Activated CD8-positive, alpha-beta T cell treated with anti-CD3 and anti-CD28 coated beads, Interleukin-2, amount 10 ng/mL, durations not matched to agents 7 days and 5 days (primary cell): ENCODE data around the gene ARID3B. TPM values are rescaled to one million over a fixed set of nuclear protein-coding genes. Genes with fewer than 3 reads are reported as not detected.

Source experiments
- ATAC-seq: fragments of 150-1000 bp; cut with Tn5 transposase; one replicate; pipeline ENCODE4 v1.10.0; 2021; ENCODE audit warnings: moderate library complexity
- CTCF ChIA-PET: fragments of 350-600 bp; sonication (Branson Sonifier 250); formaldehyde crosslinking; loops from one replicate; lab custom pipeline; 2021; ENCODE audit warnings: antibody characterized with exemption; lab: Charles Lee
- POLR2A ChIA-PET: fragments of 350-600 bp; sonication (Branson Sonifier 250); formaldehyde crosslinking; loops from one replicate; lab custom pipeline; 2021; ENCODE audit warnings: antibody characterized with exemption; lab: Charles Lee
- DNase-seq: peaks from one replicate; pipeline ENCODE4 v3.0.0-alpha.2; 2020
- H3K27ac Mint-ChIP-seq: one replicate; pipeline ENCODE4 v1.8.0; 2021; ENCODE audit warnings: mild to moderate bottlenecking, mixed read lengths
- H3K27me3 Mint-ChIP-seq: one replicate; pipeline ENCODE4 v1.8.0; 2021; ENCODE audit warnings: low read depth, mixed read lengths
- H3K36me3 Mint-ChIP-seq: one replicate; pipeline ENCODE4 v1.8.0; 2021; ENCODE audit warnings: low read depth, mixed read lengths
- H3K4me1 Mint-ChIP-seq: one replicate; pipeline ENCODE4 v1.8.0; 2021; ENCODE audit warnings: low read depth, mixed read lengths
- H3K4me3 Mint-ChIP-seq: one replicate; pipeline ENCODE4 v1.8.0; 2021; ENCODE audit warnings: mild to moderate bottlenecking, mixed read lengths
- H3K9me3 Mint-ChIP-seq: one replicate; pipeline ENCODE4 v1.8.0; 2022; ENCODE audit warnings: mixed read lengths; ENCODE audit not compliant: insufficient read depth
- total RNA-seq, 2 experiments: library from RNA; stranded (reverse); gene quantifications; one replicate each; pipeline ENCODE4 v1.2.3, GENCODE V29; 2021

The ARID3B gene
- total RNA-seq, 2 experiments from 2014 or later: 39.8 to 40.1 TPM

GRCh38 chr15:74615508-74616365 lies 74.7 kb downstream of the ARID3B start, which contains the start of gene CLK3:
CLK3 (plus strand) TSS chr15:74615836; CDS start chr15:74619197, 3,361 bp downstream.
- Mint-ChIP-seq H3K36me3 (peaks cover 31% of the 10 kb centered on the region), H3K27me3 (no peaks in the 10 kb centered on the region), H3K4me3 (peak within 1 kb of the TSS; percentile 98), H3K4me1 (peaks cover 48% of the 10 kb centered on the region), H3K9me3 (no peaks in the 10 kb centered on the region), H3K27ac (peak within 1 kb of the TSS; percentile 97)
- POLR2A ChIA-PET: interaction anchor here (0.6 to 4.9 kb wide), 15 partner anchors 11 to 246 kb away, joined by 3 to 38 read pairs (median 4); partner anchors contain the start of gene ARID3B
- ATAC-seq (peak; percentile 82), DNase-seq (peak; percentile 96)
- CTCF ChIA-PET: interaction anchor here (0.6 to 13.3 kb wide), 16 partner anchors 10 to 253 kb away, joined by 3 to 228 read pairs (median 6); partner anchors contain the start of gene ARID3B

- peak; percentile 75 for DNase-seq
- Mint-ChIP-seq H3K27me3 (no peaks in the 10 kb centered on the region), H3K36me3 (peaks cover 38% of the 10 kb centered on the region), H3K4me1 (peaks cover 54% of the 10 kb centered on the region), H3K4me3 (peak overlapping the region; percentile 98), H3K9me3 (no peaks in the 10 kb centered on the region), H3K27ac (peak overlapping the region; percentile 97)
- POLR2A ChIA-PET: interaction anchor here (0.6 to 4.9 kb wide), 14 partner anchors 10 to 398 kb away, joined by 3 to 38 read pairs (median 4); partner anchors contain the start of gene ARID3B
- ATAC-seq: peak; percentile 4
- CTCF ChIA-PET: interaction anchor here (0.6 to 13.3 kb wide), 16 partner anchors 9 to 334 kb away, joined by 3 to 228 read pairs (median 6); partner anchors contain the start of gene CSK
Measured at GRCh38 chr15:74616366-74616939, 75.4 kb downstream of the ARID3B start.

- Mint-ChIP-seq H3K36me3 (peaks cover 44% of the 10 kb centered on the region), H3K4me1 (peaks cover 54% of the 10 kb centered on the region), H3K4me3 (peak overlapping the region; percentile 98), H3K9me3 (no peaks in the 10 kb centered on the region), H3K27me3 (no peaks in the 10 kb centered on the region), H3K27ac (peak overlapping the region; percentile 97)
- CTCF ChIA-PET: interaction anchor here (0.9 to 13.3 kb wide), 14 partner anchors 8 to 333 kb away, joined by 3 to 228 read pairs (median 6); partner anchors contain the start of gene CSK
- DNase-seq (no peak), ATAC-seq (no peak)
- POLR2A ChIA-PET: interaction anchor here (0.6 to 4.9 kb wide), 11 partner anchors 10 to 398 kb away, joined by 3 to 38 read pairs (median 3); partner anchors contain the start of gene ARID3B
Measured at GRCh38 chr15:74616996-74617395, 76.0 kb downstream of the ARID3B start.

- DNase-seq (no peak), ATAC-seq (no peak)
- peaks cover 62% of the 10 kb centered on the region for H3K36me3 Mint-ChIP-seq
- H3K4me1 Mint-ChIP-seq: peaks cover 45% of the 10 kb centered on the region
- H3K27me3 Mint-ChIP-seq: no peaks in the 10 kb centered on the region
- ChIA-PET POLR2A (interaction anchor here (1.0 to 2.2 kb wide), 2 partner anchors 9 to 21 kb away, joined by 5 to 9 read pairs; no protein-coding TSS in a partner anchor), CTCF (interaction anchor here (0.6 to 13.3 kb wide), 8 partner anchors 13 to 245 kb away, joined by 3 to 228 read pairs (median 7); partner anchors contain the start of gene ARID3B)
- no peak overlapping the region for H3K4me3 Mint-ChIP-seq
- H3K27ac Mint-ChIP-seq: peak overlapping the region; percentile 12
- H3K9me3 Mint-ChIP-seq: no peaks in the 10 kb centered on the region
Measured at GRCh38 chr15:74618841-74619596, 78.0 kb downstream of the ARID3B start.

GRCh38 chr15:74619916-74620635 lies 79.1 kb downstream of the ARID3B start:
- Mint-ChIP-seq H3K27me3 (no peaks in the 10 kb centered on the region), H3K27ac (no peak overlapping the region), H3K36me3 (peaks cover 72% of the 10 kb centered on the region), H3K4me1 (peaks cover 42% of the 10 kb centered on the region), H3K9me3 (no peaks in the 10 kb centered on the region), H3K4me3 (no peak overlapping the region)
- ATAC-seq (no peak), DNase-seq (no peak)
- CTCF ChIA-PET: interaction anchor here (0.7 to 13.3 kb wide), 5 partner anchors 12 to 173 kb away, joined by 4 to 228 read pairs (median 33); no protein-coding TSS in a partner anchor
- POLR2A ChIA-PET: interaction anchor here (0.7 to 1.0 kb wide), 2 partner anchors 11 to 164 kb away, joined by 3 read pairs; no protein-coding TSS in a partner anchor

- peak; percentile 87 for DNase-seq
- Mint-ChIP-seq H3K27ac (peak overlapping the region; percentile 35), H3K27me3 (no peaks in the 10 kb centered on the region), H3K9me3 (no peaks in the 10 kb centered on the region), H3K4me3 (no peak overlapping the region), H3K36me3 (peaks cover 80% of the 10 kb centered on the region), H3K4me1 (peaks cover 49% of the 10 kb centered on the region)
- peak; percentile 84 for ATAC-seq
- ChIA-PET CTCF (interaction anchor here (0.5 to 13.3 kb wide), 27 partner anchors 9 to 273 kb away, joined by 3 to 228 read pairs (median 4); no protein-coding TSS in a partner anchor), POLR2A (interaction anchor here (0.7 to 1.0 kb wide), 2 partner anchors 10 to 163 kb away, joined by 3 read pairs; no protein-coding TSS in a partner anchor)
Measured at GRCh38 chr15:74620636-74621545, 79.9 kb downstream of the ARID3B start.

- Mint-ChIP-seq H3K36me3 (peaks cover 83% of the 10 kb centered on the region), H3K27me3 (no peaks in the 10 kb centered on the region), H3K27ac (no peak overlapping the region), H3K9me3 (no peaks in the 10 kb centered on the region), H3K4me3 (no peak overlapping the region), H3K4me1 (peaks cover 53% of the 10 kb centered on the region)
- CTCF ChIA-PET: interaction anchor here (0.5 to 13.3 kb wide), 26 partner anchors 9 to 273 kb away, joined by 3 to 228 read pairs (median 4); no protein-coding TSS in a partner anchor
- ATAC-seq (no peak), DNase-seq (no peak)
- POLR2A ChIA-PET: no interaction called here
Measured at GRCh38 chr15:74621546-74621920, 80.5 kb downstream of the ARID3B start.

GRCh38 chr15:74621936-74622335 lies 80.9 kb downstream of the ARID3B start:
- no peaks in the 10 kb centered on the region for H3K9me3 Mint-ChIP-seq
- H3K4me3 Mint-ChIP-seq: no peak overlapping the region
- peaks cover 83% of the 10 kb centered on the region for H3K36me3 Mint-ChIP-seq
- H3K27me3 Mint-ChIP-seq: no peaks in the 10 kb centered on the region
- ChIA-PET CTCF (interaction anchor here (0.7 to 13.3 kb wide), 15 partner anchors 10 to 249 kb away, joined by 3 to 228 read pairs (median 4); no protein-coding TSS in a partner anchor), POLR2A (interaction anchor here (0.6 to 0.9 kb wide), 2 partner anchors 10 to 154 kb away, joined by 3 to 4 read pairs; no protein-coding TSS in a partner anchor)
- peaks cover 53% of the 10 kb centered on the region for H3K4me1 Mint-ChIP-seq
- peak overlapping the region; percentile 46 for H3K27ac Mint-ChIP-seq
- ATAC-seq (no peak), DNase-seq (no peak)

- Mint-ChIP-seq H3K27ac (no peak overlapping the region), H3K9me3 (no peaks in the 10 kb centered on the region), H3K36me3 (peaks cover 85% of the 10 kb centered on the region), H3K4me1 (peaks cover 53% of the 10 kb centered on the region), H3K4me3 (no peak overlapping the region), H3K27me3 (no peaks in the 10 kb centered on the region)
- DNase-seq: no peak
- no peak for ATAC-seq
- ChIA-PET POLR2A (interaction anchor here (0.9 kb wide), 1 partner anchor 9 kb away, joined by 4 read pairs; no protein-coding TSS in a partner anchor), CTCF (interaction anchor here (3.3 to 13.3 kb wide), 2 partner anchors 9 to 146 kb away, joined by 33 to 228 read pairs; no protein-coding TSS in a partner anchor)
Measured at GRCh38 chr15:74622758-74623157, 81.7 kb downstream of the ARID3B start.
